ENCODE data around the gene ABCA1.

DNA sequence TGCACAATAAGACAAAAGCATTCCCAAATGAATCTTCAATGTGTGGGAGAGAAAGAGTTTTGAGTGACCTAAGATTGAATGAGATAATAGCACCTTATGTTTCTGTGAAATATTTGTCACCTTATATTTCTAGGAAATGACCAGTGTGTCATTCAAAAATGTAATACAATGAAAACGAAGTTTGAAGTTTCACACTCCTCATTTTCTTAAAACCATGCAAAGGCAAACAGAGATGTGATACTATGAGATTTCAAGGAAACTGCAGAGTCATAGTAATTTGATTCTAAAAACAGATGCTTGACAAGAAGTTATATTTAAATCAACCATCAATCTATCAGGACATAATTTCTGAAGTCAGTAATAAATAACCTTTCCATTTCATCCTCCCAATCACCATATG lies 13.6 kb upstream of the ABCA1 start:
- TF ChIP-seq, protein P1, sequence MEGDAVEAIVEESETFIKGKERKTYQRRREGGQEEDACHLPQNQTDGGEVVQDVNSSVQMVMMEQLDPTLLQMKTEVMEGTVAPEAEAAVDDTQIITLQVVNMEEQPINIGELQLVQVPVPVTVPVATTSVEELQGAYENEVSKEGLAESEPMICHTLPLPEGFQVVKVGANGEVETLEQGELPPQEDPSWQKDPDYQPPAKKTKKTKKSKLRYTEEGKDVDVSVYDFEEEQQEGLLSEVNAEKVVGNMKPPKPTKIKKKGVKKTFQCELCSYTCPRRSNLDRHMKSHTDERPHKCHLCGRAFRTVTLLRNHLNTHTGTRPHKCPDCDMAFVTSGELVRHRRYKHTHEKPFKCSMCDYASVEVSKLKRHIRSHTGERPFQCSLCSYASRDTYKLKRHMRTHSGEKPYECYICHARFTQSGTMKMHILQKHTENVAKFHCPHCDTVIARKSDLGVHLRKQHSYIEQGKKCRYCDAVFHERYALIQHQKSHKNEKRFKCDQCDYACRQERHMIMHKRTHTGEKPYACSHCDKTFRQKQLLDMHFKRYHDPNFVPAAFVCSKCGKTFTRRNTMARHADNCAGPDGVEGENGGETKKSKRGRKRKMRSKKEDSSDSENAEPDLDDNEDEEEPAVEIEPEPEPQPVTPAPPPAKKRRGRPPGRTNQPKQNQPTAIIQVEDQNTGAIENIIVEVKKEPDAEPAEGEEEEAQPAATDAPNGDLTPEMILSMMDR (IDR thresholded peaks at IDR 0.05; ENCODE audit: borderline replicate concordance, extremely low read depth, low read length, poor library complexity, severe bottlenecking) = no peak
- TF ChIP-seq EZH2 (IDR thresholded peaks at IDR 0.05; ENCODE audit: borderline replicate concordance, low read depth, low read length, severe bottlenecking) = no peak

All from DND-41 (cell line).